Measurements from ENCODE around the gene STX10.

The STX10 gene

GRCh38 chr19:13109361-13110098 is 40.6 kb downstream of the STX10 start:
- Histone ChIP-seq H3K9me3 (ENCODE audit: control insufficient read depth, insufficient read depth, low read length) (no peaks in the 10 kb centered on the region), H3K4me1 (ENCODE audit: control insufficient read depth, insufficient read depth, low read length) (no peaks in the 10 kb centered on the region), H3K27me3 (ENCODE audit: control insufficient read depth, insufficient read depth, low read length) (no peaks in the 10 kb centered on the region), H3K4me3 (ENCODE audit: low read depth, low read length) (no peak overlapping the region), H3K9ac (ENCODE audit: low read depth, low read length) (no peak overlapping the region), H3K36me3 (ENCODE audit: control insufficient read depth, insufficient read depth, low read length) (peaks cover 24% of the 10 kb centered on the region)

GRCh38 chr19:13104848-13105711 is 45.1 kb downstream of the STX10 start:
- Histone ChIP-seq H3K4me1 (ENCODE audit: control insufficient read depth, insufficient read depth, low read length) (peaks cover 10% of the 10 kb centered on the region), H3K36me3 (ENCODE audit: control insufficient read depth, insufficient read depth, low read length) (peaks cover 18% of the 10 kb centered on the region), H3K9ac (ENCODE audit: low read depth, low read length) (no peak overlapping the region), H3K4me3 (ENCODE audit: low read depth, low read length) (no peak overlapping the region), H3K27me3 (ENCODE audit: control insufficient read depth, insufficient read depth, low read length) (peaks cover 16% of the 10 kb centered on the region), H3K9me3 (ENCODE audit: control insufficient read depth, insufficient read depth, low read length) (no peaks in the 10 kb centered on the region)

DNA sequence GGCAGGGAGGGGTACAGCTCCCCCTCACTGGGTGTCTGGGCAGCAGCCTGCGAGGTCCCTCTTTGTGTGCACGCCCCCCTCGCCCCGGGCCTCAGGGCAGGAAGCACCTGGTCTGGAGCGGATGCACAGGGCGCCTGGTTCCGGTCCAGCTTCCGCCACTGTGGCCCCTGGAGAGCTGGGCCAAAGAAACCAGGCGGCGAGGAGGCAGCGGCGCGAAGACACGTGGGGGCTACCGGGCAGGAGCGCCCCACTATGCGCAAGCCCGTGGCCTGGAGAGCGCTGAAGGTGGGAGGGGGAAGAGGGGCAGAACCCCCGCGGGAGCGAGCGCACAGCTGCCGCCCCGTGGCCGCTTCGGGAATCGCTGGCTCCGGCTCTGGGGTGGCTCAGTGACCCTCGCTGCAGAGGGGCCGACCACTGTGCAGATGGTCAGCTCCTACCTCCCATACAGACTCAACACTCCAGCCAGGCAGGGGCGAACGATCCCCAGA is 45.8 kb downstream of the STX10 start:
- Histone ChIP-seq H3K27me3 (ENCODE audit: control insufficient read depth, insufficient read depth, low read length) (peaks cover 22% of the 10 kb centered on the region), H3K9ac (ENCODE audit: low read depth, low read length) (no peak overlapping the region), H3K36me3 (ENCODE audit: control insufficient read depth, insufficient read depth, low read length) (peaks cover 11% of the 10 kb centered on the region), H3K9me3 (ENCODE audit: control insufficient read depth, insufficient read depth, low read length) (no peaks in the 10 kb centered on the region), H3K4me1 (ENCODE audit: control insufficient read depth, insufficient read depth, low read length) (peaks cover 10% of the 10 kb centered on the region), H3K4me3 (ENCODE audit: low read depth, low read length) (no peak overlapping the region)

- peaks cover 10% of the 10 kb centered on the region for H3K4me1 ChIP-seq (ENCODE audit: control insufficient read depth, insufficient read depth, low read length)
- H3K27me3 ChIP-seq (ENCODE audit: control insufficient read depth, insufficient read depth, low read length), result peaks cover 29% of the 10 kb centered on the region
- no peaks in the 10 kb centered on the region for H3K9me3 ChIP-seq (ENCODE audit: control insufficient read depth, insufficient read depth, low read length)
- no peak overlapping the region for H3K4me3 ChIP-seq (ENCODE audit: low read depth, low read length)
- peaks cover 9% of the 10 kb centered on the region for H3K36me3 ChIP-seq (ENCODE audit: control insufficient read depth, insufficient read depth, low read length)
- no peak overlapping the region for H3K9ac ChIP-seq (ENCODE audit: low read depth, low read length)
Observed at GRCh38 chr19:13103581-13104359, 46.4 kb downstream of the STX10 start.

GRCh38 chr19:13102666-13103580 is 47.3 kb downstream of the STX10 start, which contains the start of gene LYL1:
Gene LYL1, minus strand, starts transcription at chr19:13102858. Its CDS starts 1,687 bp downstream, at chr19:13101171.
- peaks cover 10% of the 10 kb centered on the region for H3K4me1 ChIP-seq (ENCODE audit: control insufficient read depth, insufficient read depth, low read length)
- peak within 1 kb of the TSS; percentile 30 for H3K4me3 ChIP-seq (ENCODE audit: low read depth, low read length)
- H3K27me3 ChIP-seq (ENCODE audit: control insufficient read depth, insufficient read depth, low read length), result peaks cover 35% of the 10 kb centered on the region
- H3K36me3 ChIP-seq (ENCODE audit: control insufficient read depth, insufficient read depth, low read length), result peaks cover 9% of the 10 kb centered on the region
- no peaks in the 10 kb centered on the region for H3K9me3 ChIP-seq (ENCODE audit: control insufficient read depth, insufficient read depth, low read length)
- H3K9ac ChIP-seq (ENCODE audit: low read depth, low read length), result peak within 1 kb of the TSS; percentile 47

DNA sequence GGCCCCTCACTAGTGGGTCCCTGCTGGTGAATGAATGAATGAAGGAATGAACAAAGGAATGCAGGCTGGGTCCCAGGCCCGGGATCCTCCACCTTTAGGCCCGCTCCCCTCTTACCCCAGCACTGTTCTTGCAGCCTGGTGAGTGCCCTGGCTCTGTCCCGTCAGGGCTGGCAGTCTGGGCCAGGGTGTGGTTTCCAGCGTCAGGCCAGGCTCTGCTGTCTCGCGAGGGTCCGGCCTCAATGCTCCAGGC is 47.8 kb downstream of the STX10 start:
- H3K4me3 ChIP-seq (ENCODE audit: low read depth, low read length), result peak overlapping the region; percentile 30
- H3K27me3 ChIP-seq (ENCODE audit: control insufficient read depth, insufficient read depth, low read length), result peaks cover 35% of the 10 kb centered on the region
- H3K36me3 ChIP-seq (ENCODE audit: control insufficient read depth, insufficient read depth, low read length), result peaks cover 6% of the 10 kb centered on the region
- peak overlapping the region; percentile 47 for H3K9ac ChIP-seq (ENCODE audit: low read depth, low read length)
- peaks cover 10% of the 10 kb centered on the region for H3K4me1 ChIP-seq (ENCODE audit: control insufficient read depth, insufficient read depth, low read length)
- H3K9me3 ChIP-seq (ENCODE audit: control insufficient read depth, insufficient read depth, low read length), result no peaks in the 10 kb centered on the region

DNA sequence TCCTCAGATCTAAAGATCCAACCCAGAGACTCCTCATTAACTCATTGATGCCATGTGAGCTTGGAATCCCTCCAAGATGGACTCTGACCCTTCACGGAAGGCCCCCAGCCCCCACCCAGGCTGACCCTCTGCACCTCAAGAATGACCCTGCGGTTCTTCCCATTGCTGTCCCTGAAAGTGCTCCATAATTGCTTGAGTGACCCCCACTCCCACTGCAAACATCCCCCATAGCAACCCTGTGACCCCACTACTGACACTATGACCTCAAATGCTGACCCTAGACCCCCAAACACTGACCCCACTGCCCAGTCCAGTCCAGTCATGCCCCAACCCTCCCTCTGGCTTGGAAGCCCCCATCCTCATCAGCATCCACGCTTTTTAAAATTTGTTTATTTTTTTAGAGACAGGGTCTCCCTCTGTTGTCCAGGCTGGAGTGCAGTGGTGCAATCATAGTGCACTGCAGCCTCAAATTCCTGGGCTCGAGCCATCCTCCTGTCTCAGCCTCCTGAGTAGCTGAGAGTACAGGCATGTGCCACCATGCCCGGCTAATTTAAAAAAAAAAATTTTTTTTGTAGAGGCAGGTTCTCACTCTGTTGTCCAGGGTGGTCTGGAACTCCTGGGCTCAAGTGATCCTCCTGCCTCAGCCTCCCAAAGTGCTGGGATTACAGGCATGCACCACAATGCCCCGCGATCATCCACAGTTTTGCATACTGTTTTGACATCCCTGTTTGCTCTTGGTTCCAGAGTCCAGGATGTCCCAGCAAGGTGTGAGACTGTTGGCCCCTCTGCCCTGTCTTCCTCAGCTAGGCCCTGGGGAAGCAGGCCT is 48.4 kb downstream of the STX10 start:
- Histone ChIP-seq H3K4me3 (ENCODE audit: low read depth, low read length) (peak overlapping the region; percentile 30), H3K36me3 (ENCODE audit: control insufficient read depth, insufficient read depth, low read length) (peaks cover 4% of the 10 kb centered on the region), H3K9ac (ENCODE audit: low read depth, low read length) (no peak overlapping the region), H3K27me3 (ENCODE audit: control insufficient read depth, insufficient read depth, low read length) (peaks cover 40% of the 10 kb centered on the region), H3K4me1 (ENCODE audit: control insufficient read depth, insufficient read depth, low read length) (peaks cover 14% of the 10 kb centered on the region), H3K9me3 (ENCODE audit: control insufficient read depth, insufficient read depth, low read length) (no peaks in the 10 kb centered on the region)

DNA sequence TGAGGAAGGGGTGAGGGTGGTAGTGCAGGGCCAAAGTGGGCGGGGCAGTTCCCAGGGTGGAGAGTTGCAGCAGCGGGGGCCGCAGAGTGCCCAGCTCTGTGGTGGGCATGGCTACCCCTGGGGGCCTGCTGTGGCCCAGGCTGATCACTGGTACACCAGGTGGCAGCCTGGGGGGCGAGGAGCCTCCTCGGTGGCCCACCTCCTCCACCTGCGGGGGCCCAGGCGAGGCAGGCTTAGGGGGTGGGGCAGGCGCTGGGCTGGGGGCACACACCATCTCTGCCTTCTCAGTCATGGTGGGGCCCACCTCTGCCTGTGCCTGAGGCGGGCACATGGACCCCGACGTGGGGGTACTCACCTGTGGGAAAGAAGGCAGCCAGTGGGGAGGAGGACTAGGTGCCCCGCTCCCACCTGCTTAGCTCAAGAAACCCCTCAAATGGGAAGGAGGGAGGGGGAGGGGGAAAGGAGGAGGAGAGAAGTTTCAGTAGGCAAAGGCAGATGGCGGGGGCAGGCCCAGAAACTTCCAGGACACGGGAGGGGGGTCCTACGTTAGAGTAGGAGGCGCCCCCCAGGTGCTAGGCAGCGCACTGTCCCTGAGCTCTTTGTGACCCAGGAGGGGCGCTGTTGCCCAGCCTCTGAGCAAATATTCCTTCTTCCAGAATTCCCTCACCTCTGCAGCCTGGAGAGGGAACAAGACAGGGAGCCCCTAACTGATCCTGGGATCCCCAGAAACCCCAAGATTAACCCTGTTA is 49.2 kb downstream of the STX10 start:
- Histone ChIP-seq H3K9ac (ENCODE audit: low read depth, low read length) (no peak overlapping the region), H3K4me3 (ENCODE audit: low read depth, low read length) (no peak overlapping the region), H3K4me1 (ENCODE audit: control insufficient read depth, insufficient read depth, low read length) (peaks cover 16% of the 10 kb centered on the region), H3K9me3 (ENCODE audit: control insufficient read depth, insufficient read depth, low read length) (no peaks in the 10 kb centered on the region), H3K27me3 (ENCODE audit: control insufficient read depth, insufficient read depth, low read length) (peaks cover 41% of the 10 kb centered on the region), H3K36me3 (ENCODE audit: control insufficient read depth, insufficient read depth, low read length) (peaks cover 4% of the 10 kb centered on the region)

- peaks cover 16% of the 10 kb centered on the region for H3K4me1 ChIP-seq (ENCODE audit: control insufficient read depth, insufficient read depth, low read length)
- no peaks in the 10 kb centered on the region for H3K9me3 ChIP-seq (ENCODE audit: control insufficient read depth, insufficient read depth, low read length)
- peaks cover 4% of the 10 kb centered on the region for H3K36me3 ChIP-seq (ENCODE audit: control insufficient read depth, insufficient read depth, low read length)
- no peak overlapping the region for H3K9ac ChIP-seq (ENCODE audit: low read depth, low read length)
- peaks cover 41% of the 10 kb centered on the region for H3K27me3 ChIP-seq (ENCODE audit: control insufficient read depth, insufficient read depth, low read length)
- peak overlapping the region; percentile 2 for H3K4me3 ChIP-seq (ENCODE audit: low read depth, low read length)
Observed at GRCh38 chr19:13100031-13100588, 50.1 kb downstream of the STX10 start.
